DMS 273 treated with DMSO at 0.1 percent for 48 hours (cell line): ENCODE measurements around the gene RNASE12.
"Not testable (repeated sequence)": the region's sequence is repeated elsewhere in the genome, so short reads cannot be mapped to it uniquely, and the experiment has no call there.

Experiments used
- DNase-seq: peaks from one replicate; lab custom pipeline; 2025; lab: John Stamatoyannopoulos, UW

Gene RNASE12

GRCh38 chr14:20614038-20614840 lies 23.1 kb upstream of the RNASE12 start:
- peak; percentile 79 for DNase-seq

GRCh38 chr14:20613094-20614037 lies 22.2 kb upstream of the RNASE12 start:
- DNase-seq, result peak; percentile 97

- no peak for DNase-seq
Observed at GRCh38 chr14:20612403-20612802, 21.2 kb upstream of the RNASE12 start.

GRCh38 chr14:20611277-20611676 lies 20.1 kb upstream of the RNASE12 start:
- no peak for DNase-seq

GRCh38 chr14:20610002-20610765 lies 19.0 kb upstream of the RNASE12 start:
- DNase-seq, result peak; percentile 84

GRCh38 chr14:20609215-20610001 lies 18.2 kb upstream of the RNASE12 start:
- peak; percentile 92 for DNase-seq

GRCh38 chr14:20608383-20609110 lies 17.4 kb upstream of the RNASE12 start:
- DNase-seq, result no peak

- no peak for DNase-seq
Observed at GRCh38 chr14:20607617-20608016, 16.4 kb upstream of the RNASE12 start.

GRCh38 chr14:20606902-20607242 lies 15.7 kb upstream of the RNASE12 start:
- DNase-seq, result no peak

GRCh38 chr14:20606190-20606901 lies 15.2 kb upstream of the RNASE12 start:
- peak; percentile 12 for DNase-seq

GRCh38 chr14:20603813-20604690 lies 12.9 kb upstream of the RNASE12 start:
- DNase-seq, result peak; percentile 95

- no peak for DNase-seq
Observed at GRCh38 chr14:20602583-20602982, 11.4 kb upstream of the RNASE12 start.

- DNase-seq, result no peak
Observed at GRCh38 chr14:20601522-20601921, 10.3 kb upstream of the RNASE12 start.

- DNase-seq, result no peak
Observed at GRCh38 chr14:20597108-20597507, 5.9 kb upstream of the RNASE12 start.

GRCh38 chr14:20595726-20596125 lies 4.5 kb upstream of the RNASE12 start:
- not testable (repeated sequence) for DNase-seq

GRCh38 chr14:20592574-20592973 lies 1.4 kb upstream of the RNASE12 start:
- no peak for DNase-seq

- DNase-seq, result no peak
Observed at GRCh38 chr14:20587489-20588154, 3.6 kb downstream of the RNASE12 start, which contains the start of gene RNASE11. Gene RNASE11, minus strand, starts transcription at chr14:20588001.

GRCh38 chr14:20583908-20584307 lies 7.3 kb downstream of the RNASE12 start:
- DNase-seq, result no peak
